Iris pigment epithelial cell (primary cell): Measurements from ENCODE around the gene WNT10A.
"Not testable (repeated sequence)": the region's sequence is repeated elsewhere in the genome, so short reads cannot be mapped to it uniquely, and the experiment has no call there.

Source experiments
- DNase-seq: peaks from one replicate; pipeline ENCODE4 v3.0.0-alpha.2; 2011; ENCODE audit warnings: low read depth

The WNT10A gene

DNA sequence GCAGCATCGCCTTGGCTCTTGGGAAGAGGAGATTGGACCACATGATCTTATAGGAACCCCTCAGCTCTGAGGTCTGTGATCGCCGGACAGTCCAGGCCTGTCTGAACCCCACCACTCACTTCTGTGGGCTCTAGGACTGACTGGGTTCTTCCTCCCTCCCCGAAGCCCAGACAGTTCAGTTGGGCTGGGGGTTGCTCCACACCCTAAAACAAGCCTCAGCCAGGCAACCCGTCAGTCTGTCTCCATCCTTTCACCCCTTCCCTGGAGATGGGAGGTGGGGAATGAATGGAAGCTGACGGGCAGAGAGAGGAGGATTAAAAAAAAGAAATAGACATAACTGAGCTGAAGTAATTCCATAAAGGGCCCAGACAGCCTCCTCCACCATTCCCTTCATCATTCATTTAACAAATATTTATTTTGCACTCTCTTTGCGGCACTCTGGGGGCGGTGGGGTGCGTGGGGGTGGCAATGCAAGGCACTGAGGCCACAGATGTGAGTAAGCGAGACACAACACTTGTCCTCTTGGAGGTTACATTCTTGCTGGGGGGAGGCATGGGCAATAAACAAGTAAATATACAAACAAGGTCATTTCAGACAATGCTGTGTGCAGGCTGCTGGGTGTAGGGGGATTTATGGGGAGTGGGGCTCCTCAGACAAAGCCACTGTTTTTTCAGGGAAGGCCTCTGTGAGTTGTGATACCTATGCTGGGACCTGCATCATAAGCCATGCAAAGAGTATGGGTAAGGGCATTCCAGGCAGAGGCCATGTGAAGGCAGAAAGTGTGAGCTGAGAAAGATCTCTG, 12.9 kb downstream of the WNT10A start:
- DNase-seq = no peak

DNA sequence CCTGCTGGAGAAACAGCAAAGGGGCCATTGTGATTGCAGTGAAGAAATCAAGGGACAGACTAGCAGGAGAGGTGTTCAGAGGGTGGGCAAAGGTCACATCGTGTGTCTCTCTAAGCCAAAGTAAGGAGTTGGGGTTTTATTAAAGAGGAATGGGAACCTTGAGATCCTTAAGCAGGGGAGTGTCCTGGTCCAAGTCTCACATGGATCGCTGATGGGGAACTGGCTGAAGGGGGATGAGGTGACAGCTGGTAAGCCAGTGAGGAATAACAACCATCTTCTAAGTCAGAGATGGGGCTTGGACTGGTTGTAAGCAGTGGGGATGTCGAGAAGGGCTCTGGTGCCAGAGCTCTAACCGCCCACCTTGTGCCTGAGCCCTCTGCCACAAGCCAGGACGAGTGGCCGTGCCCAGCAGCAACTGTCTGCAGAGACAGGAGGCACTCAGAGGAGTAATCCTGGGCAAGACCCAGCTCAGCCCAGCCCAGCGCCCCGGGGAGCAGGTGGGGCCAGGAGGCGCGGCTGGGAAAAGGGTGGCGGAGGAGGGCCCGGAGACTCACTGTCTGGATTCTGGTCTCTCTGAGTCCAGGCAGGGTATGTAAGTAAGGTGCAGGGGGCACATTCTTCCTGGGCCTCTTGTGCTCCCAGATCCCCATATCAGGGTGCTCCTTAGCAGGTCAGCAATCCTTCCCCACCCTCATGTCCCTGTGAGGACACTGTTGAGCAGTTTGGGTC, 13.7 kb downstream of the WNT10A start:
- DNase-seq = no peak

DNA sequence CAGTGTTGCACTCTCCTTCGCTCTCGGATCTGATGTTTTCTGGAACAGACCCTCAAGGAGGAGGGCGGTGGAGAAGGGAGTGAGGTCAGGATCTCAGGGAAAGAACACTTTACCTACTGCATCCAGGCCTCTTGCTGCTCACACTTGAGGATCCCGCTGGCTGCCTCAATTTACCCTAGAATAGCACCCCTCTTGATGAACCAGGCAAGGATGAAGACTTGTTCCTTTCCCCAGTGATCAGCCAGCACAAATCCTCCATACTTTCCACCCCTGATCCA, 14.2 kb downstream of the WNT10A start:
- DNase-seq = no peak

DNA sequence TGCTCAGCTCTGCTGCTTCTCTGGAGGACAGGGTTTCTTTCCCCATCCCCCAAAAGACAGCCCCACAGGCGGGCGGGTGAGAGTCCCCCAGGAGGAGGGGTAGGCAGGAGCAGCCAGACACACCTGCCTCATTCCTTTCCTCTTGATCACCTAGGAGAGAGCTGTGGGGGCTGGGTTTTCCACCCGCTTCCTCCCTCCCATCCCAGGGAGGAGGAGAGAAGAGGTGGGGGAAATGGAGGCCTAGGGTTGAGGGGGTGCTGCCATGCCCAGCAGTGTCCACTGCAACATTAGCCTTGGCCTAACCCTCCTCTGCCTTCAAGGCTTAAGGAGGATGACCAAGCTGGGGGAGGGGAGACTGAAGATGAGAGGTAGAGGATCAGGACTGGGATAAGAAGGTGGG, 14.7 kb downstream of the WNT10A start:
- DNase-seq = no peak

DNA sequence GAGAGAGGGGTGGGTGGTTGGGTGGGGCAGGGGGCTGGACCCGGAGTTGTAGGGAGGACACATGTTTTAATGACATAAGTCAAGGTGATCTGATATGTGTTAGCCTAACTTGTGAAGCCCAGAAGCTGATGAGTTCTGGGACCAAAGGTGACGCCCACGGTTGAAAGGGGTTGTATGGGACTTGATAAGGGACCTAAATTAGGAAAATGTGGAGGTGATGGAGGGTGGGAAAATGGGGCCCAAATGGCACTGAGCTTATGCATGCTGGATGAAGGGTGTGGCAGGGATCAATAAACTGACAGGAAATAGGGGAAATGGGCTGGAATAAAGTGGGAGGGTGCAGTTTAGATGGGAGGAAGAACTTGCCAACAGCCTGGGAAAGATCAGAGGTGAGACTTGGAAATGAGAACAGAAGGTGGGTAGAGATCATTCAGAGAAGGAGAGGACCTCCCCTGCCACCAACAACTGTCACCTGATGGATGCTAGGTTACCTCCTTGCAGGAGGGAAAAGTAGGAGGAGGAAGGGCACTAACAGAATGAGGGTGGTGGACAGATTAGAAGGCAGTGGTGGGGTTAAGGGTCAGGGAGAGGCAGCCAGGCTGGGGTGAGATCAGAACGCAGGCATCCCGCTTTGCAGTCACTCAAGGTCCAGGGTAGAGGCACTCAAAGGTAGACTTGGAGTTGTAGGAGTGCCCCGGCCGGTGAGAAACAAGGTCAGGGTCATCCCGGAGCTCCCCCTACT, 15.3 kb downstream of the WNT10A start:
- DNase-seq = no peak

DNA sequence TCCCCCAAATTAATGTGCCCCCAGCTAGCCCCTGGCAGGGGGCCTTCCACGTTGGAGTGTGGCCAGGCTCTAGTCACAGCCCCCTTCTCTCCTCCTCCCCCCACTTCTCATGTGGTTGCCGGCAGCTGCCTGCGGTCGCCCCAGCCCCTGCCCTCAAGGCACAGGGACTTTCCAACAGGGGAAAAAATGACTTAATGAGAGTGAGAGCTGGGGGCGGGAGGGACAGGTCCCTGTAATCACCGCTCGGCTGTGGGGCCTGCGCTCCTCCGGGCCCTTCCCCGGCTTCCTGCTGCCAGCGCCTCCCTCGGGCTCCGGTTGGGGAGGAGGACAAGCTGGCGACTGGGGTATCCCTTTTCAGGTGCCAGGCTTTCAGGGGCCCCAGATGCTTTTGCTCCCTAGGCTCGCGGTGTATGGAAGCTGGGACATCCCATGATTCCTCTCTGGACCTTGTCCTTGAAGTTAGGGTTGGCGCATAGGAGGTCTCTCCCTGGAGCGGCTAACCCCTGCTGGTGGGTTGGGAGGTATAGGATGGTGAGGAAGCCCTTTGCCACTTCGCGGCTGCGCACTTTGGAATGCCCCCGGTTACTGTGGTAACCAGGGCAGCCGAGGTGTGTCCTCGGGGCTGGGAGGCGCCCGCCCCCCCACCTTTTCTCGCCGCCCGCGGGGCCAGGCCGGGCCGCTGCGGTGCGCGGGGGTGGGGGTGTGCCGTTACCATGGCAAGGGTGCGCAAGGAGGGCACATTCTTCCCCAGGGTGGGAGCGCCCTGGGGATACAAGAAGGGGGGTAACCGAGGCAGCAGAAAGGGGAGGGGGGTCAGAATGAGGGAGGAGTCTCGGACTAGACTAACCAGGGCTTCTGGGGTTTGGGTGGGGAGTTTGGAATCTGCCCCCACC, 16.1 kb downstream of the WNT10A start:
- DNase-seq = peak; percentile 46

DNA sequence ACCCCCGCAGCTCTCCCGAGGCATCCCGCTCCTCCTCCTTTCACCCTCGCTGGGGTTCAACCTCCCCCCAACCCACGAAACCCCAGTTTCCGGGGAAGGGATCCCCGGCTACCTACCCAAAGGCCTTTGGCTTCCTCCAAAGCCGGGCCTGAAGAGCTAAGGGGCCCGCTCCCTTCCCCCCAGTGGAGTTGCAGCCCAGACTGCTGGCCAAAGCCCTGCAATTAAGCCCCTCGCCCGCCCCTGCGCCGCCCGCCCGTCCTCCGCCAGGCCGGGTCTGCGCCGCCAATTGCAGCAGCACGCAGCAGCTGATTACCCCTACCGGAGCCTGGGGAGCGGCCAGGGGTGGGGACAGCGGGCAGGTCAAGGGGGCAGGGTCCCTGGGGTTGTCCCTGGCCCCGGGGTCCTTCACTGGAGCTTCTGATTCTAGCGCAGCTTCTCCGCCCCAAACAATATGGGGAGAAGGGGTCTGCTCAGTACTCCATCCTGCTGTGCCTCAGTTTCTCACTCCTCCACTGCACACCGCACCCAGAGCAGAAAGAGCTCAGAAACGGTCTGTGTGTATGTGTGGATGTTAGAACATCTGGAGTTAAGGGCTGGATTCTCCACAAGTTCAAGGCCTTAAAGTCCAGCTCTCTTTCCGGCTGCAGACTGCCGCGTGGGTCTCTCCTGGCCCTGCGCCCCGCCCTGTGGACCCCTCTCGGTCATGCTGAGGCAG, 16.9 kb downstream of the WNT10A start:
- no peak for DNase-seq

DNA sequence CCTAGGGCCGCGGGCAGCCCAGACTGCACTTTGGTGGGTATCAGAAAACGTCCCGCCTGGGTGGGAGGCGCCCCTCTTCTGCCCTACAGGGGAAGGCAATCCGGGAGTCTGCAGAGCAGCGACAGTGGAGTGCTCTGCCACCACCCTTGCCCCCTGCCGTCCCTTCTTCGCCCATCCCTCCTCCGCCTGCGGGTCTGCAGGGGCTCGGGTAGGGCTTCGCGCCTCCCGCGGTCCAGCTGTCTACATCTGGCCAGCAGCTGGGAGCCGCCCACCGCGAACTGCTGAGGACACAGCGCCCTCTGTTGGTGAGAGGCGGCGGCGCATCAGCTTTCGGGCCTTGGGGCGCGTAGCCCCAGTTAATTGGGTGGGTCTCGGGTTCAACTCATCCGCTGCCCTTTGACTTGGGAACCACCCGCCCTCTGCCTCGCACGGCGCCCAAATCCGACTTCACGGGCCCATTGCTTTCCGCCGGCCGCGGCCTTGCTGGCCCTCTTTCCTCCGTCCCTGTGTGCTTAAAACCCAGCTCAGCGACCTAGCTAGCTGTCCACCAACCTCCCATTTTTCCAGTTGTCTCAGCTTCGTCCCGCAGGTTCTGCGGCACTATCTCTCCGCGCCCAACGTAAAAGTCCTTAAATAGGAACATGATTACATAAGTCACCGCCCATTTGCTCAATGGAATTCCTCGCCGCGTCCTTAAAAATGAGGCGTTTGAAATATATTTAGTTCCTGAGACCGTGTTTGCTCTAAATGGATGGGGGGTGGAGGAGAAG, 17.6 kb downstream of the WNT10A start:
- no peak for DNase-seq

DNA sequence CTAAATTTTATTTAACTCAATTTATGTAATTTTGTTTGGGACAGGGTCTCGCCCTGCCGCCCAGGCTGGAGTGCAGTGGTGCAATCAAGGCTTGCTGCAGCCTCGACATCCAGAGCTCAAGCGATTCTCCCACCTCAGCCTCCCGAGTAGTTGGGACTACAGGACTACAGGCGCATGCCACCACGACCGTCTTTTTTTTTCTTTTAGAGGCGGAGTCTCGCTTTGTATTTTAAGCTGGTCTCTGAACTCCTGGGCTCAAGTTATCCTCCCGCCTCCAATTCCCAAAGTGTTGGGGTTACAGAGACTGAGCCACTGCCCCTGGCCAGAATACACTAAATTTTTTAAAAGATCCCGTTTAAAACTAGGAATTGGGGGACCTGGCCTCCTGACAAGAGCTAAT, 18.5 kb downstream of the WNT10A start:
- no peak for DNase-seq

DNA sequence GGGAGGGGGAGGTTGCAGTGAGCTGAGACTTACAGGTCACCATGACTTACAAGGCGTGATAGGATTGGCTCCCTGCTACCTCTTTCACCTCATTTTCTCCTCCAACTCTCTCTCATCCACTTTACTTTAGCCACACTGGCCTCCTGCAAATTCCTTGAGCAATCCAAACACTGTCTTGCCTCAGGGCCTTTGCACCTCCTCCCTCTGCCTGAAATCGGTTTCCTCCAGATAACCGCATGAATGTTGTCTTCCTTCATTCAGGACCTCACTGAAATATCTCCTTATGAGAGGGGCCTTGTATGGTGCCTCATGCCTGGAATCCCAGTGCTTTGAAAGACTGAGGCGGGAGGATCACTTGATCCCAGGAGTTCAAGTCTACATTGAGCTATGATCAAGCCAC, 21.8 kb downstream of the WNT10A start:
- DNase-seq = no peak

DNA sequence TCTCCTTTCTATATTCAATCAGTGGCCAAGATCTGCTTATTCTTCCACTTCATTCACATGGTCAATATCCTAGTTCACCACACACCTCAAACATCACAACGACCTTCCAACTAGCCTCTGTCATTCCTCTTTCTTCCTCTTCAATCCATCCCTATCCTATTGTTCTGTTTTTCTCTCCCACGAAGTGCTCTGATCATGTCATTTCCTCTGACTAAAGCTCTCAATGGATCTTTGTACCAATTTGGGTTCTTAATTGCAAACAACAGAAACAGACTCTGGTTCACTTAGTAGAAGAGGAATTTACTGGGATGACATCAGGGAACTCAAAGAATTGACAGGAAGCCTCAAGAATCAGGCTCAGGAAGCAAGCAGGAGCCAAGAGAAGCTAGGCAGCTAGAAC, 23.5 kb downstream of the WNT10A start:
- DNase-seq = no peak

DNA sequence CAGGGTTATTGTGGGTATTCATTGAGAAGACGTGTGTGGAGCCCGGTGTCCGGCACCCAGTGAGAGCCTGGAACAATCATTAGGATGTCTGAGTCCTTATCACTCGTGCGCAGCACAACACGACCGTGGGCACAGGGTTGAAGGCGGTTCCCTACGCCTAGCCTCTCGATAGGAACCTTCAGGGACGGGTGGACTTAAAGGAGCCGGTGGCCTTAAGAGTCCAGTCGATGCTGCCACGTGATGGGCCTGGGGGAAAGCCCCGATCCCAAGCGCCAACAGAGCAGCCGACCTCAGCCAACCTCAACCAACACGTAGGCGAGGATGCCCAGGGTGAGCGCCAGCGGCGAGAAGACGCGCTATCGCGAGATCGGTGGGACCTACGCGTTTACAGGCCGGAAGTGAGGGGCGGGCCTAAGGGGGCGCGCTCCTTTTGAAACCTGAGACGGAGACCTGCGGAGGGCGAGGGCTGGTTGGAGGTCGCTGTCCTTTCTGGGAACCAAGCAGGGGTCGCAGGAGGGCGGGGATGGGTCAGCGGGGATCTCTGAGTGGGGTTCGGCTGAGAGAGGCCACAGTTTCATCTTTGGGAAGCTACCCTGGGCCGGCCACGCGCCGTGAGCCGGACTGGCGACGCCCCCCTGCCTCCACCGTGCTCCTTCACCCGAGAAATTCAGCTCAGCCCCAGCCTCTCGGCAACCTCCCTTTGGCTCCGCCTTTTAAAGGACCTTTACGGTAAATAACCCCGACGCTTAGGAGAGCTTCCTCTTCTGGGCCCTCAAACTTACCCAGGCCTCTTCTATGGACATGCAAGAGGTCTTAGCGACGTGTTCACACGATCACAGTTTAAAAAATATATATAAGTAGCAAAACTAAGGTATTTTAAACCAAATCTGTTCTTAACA, 28.3 kb downstream of the WNT10A start:
- peak; percentile 81 for DNase-seq

DNA sequence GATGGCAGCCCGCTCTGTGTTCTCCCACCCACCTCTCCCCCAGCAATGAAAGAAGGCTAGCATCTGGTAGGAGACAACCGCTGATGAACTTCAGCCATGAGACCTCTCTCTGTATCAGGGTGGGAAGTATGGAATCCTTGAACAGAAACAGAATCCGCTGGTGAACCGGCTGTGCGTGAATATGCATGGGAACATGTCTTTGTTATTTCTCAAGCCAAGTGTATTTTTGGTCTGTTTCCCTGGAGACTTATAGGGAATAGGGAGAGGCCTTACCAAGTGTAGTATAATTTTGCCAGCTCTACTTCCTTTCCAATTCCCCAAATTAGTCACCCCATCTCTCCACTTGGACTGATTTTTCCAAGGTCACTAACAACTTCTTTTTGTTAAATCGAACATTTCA, 30.1 kb downstream of the WNT10A start:
- DNase-seq = no peak

DNA sequence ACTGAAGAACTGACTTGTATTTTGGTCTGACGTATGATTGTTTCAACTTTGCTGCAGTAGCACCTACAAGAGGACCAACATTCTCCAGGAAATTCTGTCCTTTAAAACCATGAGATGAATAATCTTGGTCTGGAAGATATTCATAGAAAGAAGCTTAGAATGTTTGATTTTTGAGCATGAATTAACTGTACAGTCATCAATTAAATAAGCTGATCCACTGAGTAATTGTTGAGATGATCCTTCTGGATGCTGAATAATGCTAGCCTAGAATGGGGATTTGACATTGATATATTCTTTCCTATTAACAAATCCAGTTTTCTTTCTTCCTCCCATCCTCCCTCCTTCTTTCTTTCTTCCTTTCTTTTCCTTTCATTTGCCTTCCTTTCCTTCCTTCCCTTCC, 39.9 kb downstream of the WNT10A start:
- DNase-seq = no peak

DNA sequence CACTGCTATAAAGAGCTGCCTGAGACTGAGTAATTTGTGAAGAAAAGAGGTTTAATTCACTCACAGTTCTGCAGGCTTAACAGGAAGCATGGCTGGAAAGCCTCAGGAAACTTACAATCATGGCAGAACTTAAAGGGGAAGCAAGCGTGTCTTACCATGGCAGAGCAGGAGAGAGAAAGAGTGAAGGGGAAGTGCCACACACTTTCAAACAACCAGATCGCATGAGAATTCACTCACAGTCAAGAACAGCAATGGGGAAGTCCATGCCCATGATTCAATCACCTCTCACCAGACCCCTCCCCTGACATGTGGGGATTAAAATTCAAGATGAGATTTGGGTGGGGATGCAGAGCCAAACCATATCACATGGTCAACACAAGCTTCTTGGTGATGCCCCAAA, 44.1 kb downstream of the WNT10A start:
- DNase-seq = no peak

DNA sequence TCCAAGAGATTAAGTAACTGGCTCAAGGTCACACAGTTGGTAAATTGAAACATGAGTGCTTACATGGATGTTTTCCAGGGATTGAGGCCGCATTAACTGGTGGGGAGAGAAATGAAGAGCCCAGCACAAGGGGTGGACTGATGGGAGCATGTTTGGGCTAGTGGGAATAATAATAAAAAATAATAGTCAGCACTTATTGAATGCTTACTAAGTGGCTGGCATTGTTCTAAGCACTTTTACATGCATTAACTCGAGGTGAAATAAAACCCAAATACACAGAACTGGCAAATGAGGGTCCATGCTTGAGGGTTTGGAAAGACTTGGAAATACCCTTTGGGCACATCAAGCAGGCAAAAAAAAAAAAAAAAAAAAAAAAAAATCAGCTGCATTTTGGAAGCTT, 44.8 kb downstream of the WNT10A start:
- DNase-seq = no peak

DNA sequence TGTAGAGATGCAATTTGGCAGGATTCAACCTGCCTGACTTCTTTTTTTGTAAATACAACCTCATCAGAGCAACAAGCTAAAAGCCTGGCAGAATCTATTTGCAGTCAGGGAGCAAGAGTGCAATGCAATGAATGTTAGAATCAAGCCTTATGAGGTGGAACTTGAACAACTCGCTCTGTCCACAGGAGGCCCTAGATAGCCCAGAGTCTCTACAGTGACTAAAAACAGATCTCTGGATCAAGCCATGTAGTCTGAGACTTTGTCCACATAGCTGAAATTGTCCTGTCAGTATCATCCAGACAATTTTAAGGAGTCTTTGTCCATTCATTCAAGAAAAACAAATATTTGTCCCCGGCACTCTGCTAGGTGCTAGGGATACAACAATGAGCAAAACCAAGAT, 46.8 kb downstream of the WNT10A start:
- no peak for DNase-seq

DNA sequence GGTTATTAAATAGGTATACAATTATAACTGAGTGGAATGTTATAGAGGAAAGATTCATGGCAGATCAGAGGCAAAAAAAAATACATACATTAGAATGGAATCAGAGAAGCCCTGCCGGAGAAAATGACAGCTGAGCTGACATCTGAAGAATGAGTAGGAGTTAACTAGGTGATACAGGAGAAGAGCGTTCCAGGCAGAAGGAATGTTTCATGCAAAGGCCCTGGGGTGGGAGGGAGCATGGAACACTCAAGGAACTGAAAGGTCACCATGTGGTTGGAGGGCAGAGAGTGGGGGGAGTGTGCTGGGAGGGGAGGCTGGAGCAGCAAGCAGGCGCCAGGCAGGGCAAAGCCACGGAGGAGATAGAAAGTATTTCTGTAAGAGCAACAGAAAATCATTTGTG, 47.2 kb downstream of the WNT10A start:
- DNase-seq = no peak

DNA sequence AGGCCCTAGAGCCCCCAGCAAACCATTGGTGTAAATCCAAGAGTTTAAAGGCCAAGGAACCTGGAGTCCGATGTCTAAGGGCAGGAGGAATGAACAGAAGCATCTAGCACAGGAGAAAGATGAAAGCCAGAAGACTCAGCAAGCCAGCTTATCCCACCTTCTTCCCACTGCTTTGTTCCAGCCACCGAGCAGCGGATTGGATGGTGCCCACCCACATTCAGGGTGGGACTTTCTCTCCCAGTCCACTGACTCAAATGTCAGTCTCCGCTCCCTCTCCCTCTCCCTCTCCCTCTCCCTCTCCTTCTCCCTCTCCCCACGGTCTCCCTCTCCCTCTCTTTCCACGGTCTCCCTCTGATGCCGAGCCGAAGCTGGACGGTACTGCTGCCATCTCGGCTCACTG, 49.8 kb downstream of the WNT10A start:
- not testable (repeated sequence) for DNase-seq

DNA sequence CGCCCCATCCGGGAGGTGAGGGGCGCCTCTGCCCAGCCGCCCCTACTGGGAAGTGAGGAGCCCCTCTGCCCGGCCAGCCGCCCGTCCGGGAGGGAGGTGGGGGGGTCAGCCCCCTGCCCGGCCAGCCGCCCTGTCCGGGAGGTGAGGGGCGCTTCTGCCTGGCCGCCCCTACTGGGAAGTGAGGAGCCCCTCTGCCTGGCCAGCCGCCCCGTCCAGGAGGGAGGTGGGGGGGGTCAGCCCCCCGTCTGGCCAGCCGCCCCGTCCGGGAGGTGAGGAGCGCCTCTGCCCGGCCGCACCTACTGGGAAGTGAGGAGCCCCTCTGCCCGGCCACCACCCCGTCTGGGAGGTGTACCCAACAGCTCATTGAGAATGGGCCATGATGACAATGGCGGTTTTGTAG, 51.1 kb downstream of the WNT10A start:
- DNase-seq = not testable (repeated sequence)
